HUES6 (cell line): Measurements from ENCODE around the gene TNNI3K.

Experiments
- H3K27ac ChIP-seq: 2 replicates; pipeline ENCODE4 v1.7.0; 2013; ENCODE audit warnings: low read depth, mild to moderate bottlenecking, low read length, inconsistent platforms
- H3K27me3 ChIP-seq: 2 replicates; pipeline ENCODE4 v1.6.1; 2013; ENCODE audit warnings: low read length; ENCODE audit not compliant: control insufficient read depth, insufficient read depth
- H3K36me3 ChIP-seq: 2 replicates; pipeline ENCODE4 v1.6.1; 2013; ENCODE audit warnings: low read length; ENCODE audit not compliant: control insufficient read depth, insufficient read depth
- H3K4me1 ChIP-seq: 2 replicates; pipeline ENCODE4 v1.6.1; 2013; ENCODE audit warnings: low read length; ENCODE audit not compliant: control insufficient read depth, insufficient read depth
- H3K4me3 ChIP-seq: 2 replicates; pipeline ENCODE4 v1.5.1; 2013; ENCODE audit warnings: low read depth, low read length
- H3K9ac ChIP-seq: one replicate; pipeline ENCODE4 v1.6.1; 2013; ENCODE audit warnings: mild to moderate bottlenecking, low read length
- H3K9me3 ChIP-seq: 2 replicates; pipeline ENCODE4 v1.6.1; 2013; ENCODE audit warnings: low read depth, low read length; ENCODE audit not compliant: control insufficient read depth, insufficient read depth

The TNNI3K gene

DNA sequence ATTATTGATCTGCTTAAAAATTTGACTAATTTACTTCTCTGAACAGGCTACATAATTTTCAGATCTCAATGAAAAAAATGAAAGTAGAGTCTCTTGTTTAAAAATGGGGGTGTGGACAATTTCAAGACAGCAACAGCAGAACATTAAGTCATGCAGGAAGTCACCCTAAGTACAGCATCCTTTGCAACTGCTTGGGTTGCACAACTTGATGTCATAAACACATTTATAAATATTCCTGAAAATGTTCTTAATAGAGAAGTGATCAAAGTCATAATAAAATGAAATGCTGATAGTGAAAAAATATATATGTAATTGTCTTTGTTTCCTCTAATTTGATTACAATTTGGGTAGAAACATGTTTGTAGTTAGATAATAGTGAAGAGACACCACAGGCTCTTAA, 79.3 kb downstream of the TNNI3K start:
- Histone ChIP-seq H3K36me3 (no peaks in the 10 kb centered on the region), H3K4me1 (peaks cover 4% of the 10 kb centered on the region; the same call in 1 of the 2 replicates), H3K9me3 (no peaks in the 10 kb centered on the region), H3K27me3 (no peaks in the 10 kb centered on the region), H3K9ac (no peak overlapping the region), H3K4me3 (no peak overlapping the region), H3K27ac (no peak overlapping the region)

- Histone ChIP-seq H3K27ac (no peak overlapping the region), H3K9me3 (no peaks in the 10 kb centered on the region), H3K27me3 (no peaks in the 10 kb centered on the region), H3K4me1 (peaks cover 4% of the 10 kb centered on the region; the same call in 1 of the 2 replicates), H3K36me3 (no peaks in the 10 kb centered on the region), H3K4me3 (no peak overlapping the region), H3K9ac (no peak overlapping the region)
Measured at GRCh38 chr1:74316302-74316701, 81.1 kb downstream of the TNNI3K start.

DNA sequence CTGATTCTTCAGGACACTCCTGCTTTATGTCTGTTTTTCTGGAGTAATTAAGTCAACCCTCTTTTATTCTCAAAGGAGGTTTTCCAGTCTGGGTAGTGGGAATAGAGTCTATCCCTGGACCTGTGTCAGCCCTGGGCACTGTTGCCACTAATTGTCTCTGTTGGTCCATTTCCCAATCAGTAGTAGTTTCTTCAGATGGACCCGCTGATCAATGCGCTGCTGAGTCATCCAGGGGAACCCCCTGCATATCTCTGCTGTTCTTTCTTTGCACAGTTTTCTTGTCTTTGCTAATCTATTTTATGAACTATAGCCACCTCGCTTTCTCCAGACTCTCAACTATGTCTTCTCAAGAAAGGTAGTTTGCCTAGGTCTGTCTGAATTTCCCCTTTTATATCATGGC, 82.5 kb downstream of the TNNI3K start:
- Histone ChIP-seq H3K36me3 (no peaks in the 10 kb centered on the region), H3K4me3 (no peak overlapping the region), H3K4me1 (peaks cover 4% of the 10 kb centered on the region; the same call in 1 of the 2 replicates), H3K27ac (no peak overlapping the region), H3K27me3 (no peaks in the 10 kb centered on the region), H3K9me3 (no peaks in the 10 kb centered on the region), H3K9ac (no peak overlapping the region)

- H3K27ac ChIP-seq: no peak overlapping the region
- no peaks in the 10 kb centered on the region for H3K36me3 ChIP-seq
- H3K9ac ChIP-seq: no peak overlapping the region
- no peaks in the 10 kb centered on the region for H3K4me1 ChIP-seq
- no peaks in the 10 kb centered on the region for H3K27me3 ChIP-seq
- H3K9me3 ChIP-seq: peaks cover 5% of the 10 kb centered on the region
- H3K4me3 ChIP-seq: no peak overlapping the region
Measured at GRCh38 chr1:74323937-74324473, 88.8 kb downstream of the TNNI3K start.

GRCh38 chr1:74324684-74325448, 89.7 kb downstream of the TNNI3K start:
- Histone ChIP-seq H3K9me3 (peaks cover 5% of the 10 kb centered on the region), H3K9ac (no peak overlapping the region), H3K4me3 (no peak overlapping the region), H3K4me1 (no peaks in the 10 kb centered on the region), H3K36me3 (no peaks in the 10 kb centered on the region), H3K27ac (no peak overlapping the region), H3K27me3 (no peaks in the 10 kb centered on the region)

GRCh38 chr1:74328851-74329250, 93.7 kb downstream of the TNNI3K start:
- H3K27me3 ChIP-seq: no peaks in the 10 kb centered on the region
- no peak overlapping the region for H3K9ac ChIP-seq
- no peaks in the 10 kb centered on the region for H3K36me3 ChIP-seq
- H3K4me3 ChIP-seq: no peak overlapping the region
- no peak overlapping the region for H3K27ac ChIP-seq
- no peaks in the 10 kb centered on the region for H3K4me1 ChIP-seq
- peaks cover 5% of the 10 kb centered on the region for H3K9me3 ChIP-seq

- H3K27me3 ChIP-seq: no peaks in the 10 kb centered on the region
- H3K9ac ChIP-seq: no peak overlapping the region
- H3K4me1 ChIP-seq: no peaks in the 10 kb centered on the region
- no peaks in the 10 kb centered on the region for H3K36me3 ChIP-seq
- H3K27ac ChIP-seq: no peak overlapping the region
- no peaks in the 10 kb centered on the region for H3K9me3 ChIP-seq
- H3K4me3 ChIP-seq: no peak overlapping the region
Measured at GRCh38 chr1:74333244-74333643, 98.1 kb downstream of the TNNI3K start.

- H3K4me3 ChIP-seq: no peak overlapping the region
- H3K27ac ChIP-seq: no peak overlapping the region
- H3K4me1 ChIP-seq: no peaks in the 10 kb centered on the region
- no peaks in the 10 kb centered on the region for H3K36me3 ChIP-seq
- H3K9me3 ChIP-seq: no peaks in the 10 kb centered on the region
- no peak overlapping the region for H3K9ac ChIP-seq
- no peaks in the 10 kb centered on the region for H3K27me3 ChIP-seq
Measured at GRCh38 chr1:74334147-74334546, 99.0 kb downstream of the TNNI3K start.

GRCh38 chr1:74340656-74341055, 105.5 kb downstream of the TNNI3K start:
- H3K9me3 ChIP-seq: no peaks in the 10 kb centered on the region
- no peaks in the 10 kb centered on the region for H3K4me1 ChIP-seq
- no peak overlapping the region for H3K9ac ChIP-seq
- H3K36me3 ChIP-seq: no peaks in the 10 kb centered on the region
- H3K4me3 ChIP-seq: no peak overlapping the region
- no peaks in the 10 kb centered on the region for H3K27me3 ChIP-seq
- no peak overlapping the region for H3K27ac ChIP-seq

DNA sequence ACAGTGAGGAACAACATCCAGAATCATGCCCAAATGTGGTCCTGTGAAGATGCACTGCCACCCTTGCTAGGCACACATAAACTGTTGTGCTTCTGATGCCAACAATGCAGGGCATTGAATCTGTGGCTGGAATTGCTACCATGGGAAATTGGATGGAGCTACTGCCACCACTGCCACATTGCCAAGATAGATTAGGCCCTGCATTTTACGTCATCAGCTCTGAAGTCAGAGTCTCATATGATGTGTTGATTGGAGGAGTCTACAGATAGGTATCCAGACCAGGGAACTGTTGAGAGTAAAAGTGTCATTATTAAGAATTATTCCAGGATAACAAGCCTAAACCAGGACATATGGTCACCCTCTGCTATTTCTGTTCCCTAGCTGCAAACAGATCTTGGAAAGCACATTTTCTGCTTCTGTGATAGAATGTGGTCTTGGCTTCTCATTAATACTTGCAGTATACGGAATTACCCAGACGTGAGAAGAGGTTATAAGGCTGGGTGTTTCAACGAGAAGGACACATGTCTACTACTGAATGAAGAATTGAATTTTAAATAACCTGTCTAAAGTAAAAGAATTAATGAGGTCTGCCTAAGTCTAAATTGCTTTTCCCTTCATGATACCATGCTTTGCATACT, 106.6 kb downstream of the TNNI3K start:
- H3K9me3 ChIP-seq: no peaks in the 10 kb centered on the region
- no peak overlapping the region for H3K27ac ChIP-seq
- H3K9ac ChIP-seq: no peak overlapping the region
- no peak overlapping the region for H3K4me3 ChIP-seq
- no peaks in the 10 kb centered on the region for H3K36me3 ChIP-seq
- H3K4me1 ChIP-seq: no peaks in the 10 kb centered on the region
- H3K27me3 ChIP-seq: no peaks in the 10 kb centered on the region

- Histone ChIP-seq H3K4me1 (no peaks in the 10 kb centered on the region), H3K4me3 (no peak overlapping the region), H3K36me3 (no peaks in the 10 kb centered on the region), H3K9ac (no peak overlapping the region), H3K27ac (no peak overlapping the region), H3K27me3 (no peaks in the 10 kb centered on the region), H3K9me3 (no peaks in the 10 kb centered on the region)
Measured at GRCh38 chr1:74343216-74343615, 108.0 kb downstream of the TNNI3K start.
